Measurements from ENCODE around the gene ITIH6.

- no peak for TF ChIP-seq EP300 (conservative IDR thresholded peaks at IDR 0.05; ENCODE audit: poor library complexity, severe bottlenecking)
- no peak for TF ChIP-seq EZH2 (IDR thresholded peaks at IDR 0.05; ENCODE audit: borderline replicate concordance, insufficient read depth, low read length, poor library complexity, severe bottlenecking)
- TF ChIP-seq POLR2AphosphoS5 (IDR thresholded peaks at IDR 0.05): peak; percentile 72
- TF ChIP-seq CTCF (IDR thresholded peaks at IDR 0.05; ENCODE audit: poor library complexity, severe bottlenecking): no peak
- no peak for TF ChIP-seq REST (IDR thresholded peaks at IDR 0.05; ENCODE audit: borderline replicate concordance)
- peak; percentile 36 for TF ChIP-seq TAF1 (IDR thresholded peaks at IDR 0.05; ENCODE audit: low read depth)
These were observed 9.6 kb upstream of the ITIH6 start, which contains the start of gene MAGED2 for GRCh38 chrX:54807524-54808108.
